PC-9 (cell line): ENCODE data around the gene PROSER2. TPM values are rescaled to one million over a fixed set of nuclear protein-coding genes. Genes with fewer than 3 reads are reported as not detected.

ENCODE experiments used
- BruUV-seq: library from RNA; stranded (reverse); fragments of 400-500 nt; replicated peaks from 2 replicates; lab custom pipeline; 2021; lab: Mats Ljungman, UMichigan
- CTCF ChIA-PET: fragments of 300-600 bp; sonication (Branson Sonifier 250); formaldehyde crosslinking; loops from one replicate; lab custom pipeline; 2022; ENCODE audit warnings: antibody characterized with exemption; lab: Charles Lee
- POLR2A ChIA-PET: fragments of 300-600 bp; sonication (Branson Sonifier 250); formaldehyde crosslinking; loops from one replicate; lab custom pipeline; 2022; ENCODE audit warnings: antibody characterized with exemption; ENCODE audit not compliant: unreplicated experiment; lab: Charles Lee
- DNase-seq, 2 experiments: peaks; one replicate each; pipeline versions ENCODE4 v3.0.0 to v3.0.0-alpha.2; 2015 to 2022; ENCODE audit warnings: mixed read lengths in 1 of 2
- H2AFZ ChIP-seq: fragments of 200-600 bp; sonication (generic); 2 replicates; pipeline ENCODE4 v1.8.1; 2017; ENCODE audit warnings: antibody characterized with exemption
- H3F3A ChIP-seq: fragments of 200-600 bp; sonication (generic); 2 replicates; pipeline ENCODE4 v1.8.1; 2017; ENCODE audit warnings: antibody characterized with exemption, mild to moderate bottlenecking, low read depth; ENCODE audit not compliant: insufficient read depth
- H3K27ac ChIP-seq: fragments of 200-600 bp; sonication (generic); 2 replicates; pipeline ENCODE4 v1.6.1; 2016; ENCODE audit warnings: mixed run types
- H3K27me3 ChIP-seq: fragments of 200-600 bp; sonication (generic); 2 replicates; pipeline ENCODE4 v1.6.1; 2016; ENCODE audit warnings: low read depth, mixed run types; ENCODE audit not compliant: insufficient read depth
- H3K36me3 ChIP-seq: fragments of 200-600 bp; sonication (generic); 2 replicates; pipeline ENCODE4 v1.6.1; 2016; ENCODE audit warnings: low read depth, mixed run types
- H3K4me1 ChIP-seq: fragments of 200-600 bp; sonication (generic); replicated peaks from 2 replicates; pipeline ENCODE4 v1.6.1; 2016; ENCODE audit warnings: mixed run types; ENCODE audit not compliant: insufficient read depth
- H3K4me2 ChIP-seq: fragments of 200-600 bp; sonication (generic); 2 replicates; pipeline ENCODE4 v1.6.1; 2017; ENCODE audit warnings: mixed run types
- H3K4me3 ChIP-seq: fragments of 200-600 bp; sonication (generic); 2 replicates; pipeline ENCODE4 v1.6.1; 2016; ENCODE audit warnings: mixed run types
- H3K79me2 ChIP-seq: fragments of 200-600 bp; sonication (generic); 2 replicates; pipeline ENCODE4 v1.6.1; 2017; ENCODE audit warnings: low read depth, mixed run types
- H3K9me2 ChIP-seq: fragments of 200-600 bp; sonication (generic); 2 replicates; pipeline ENCODE4 v1.8.1; 2017; ENCODE audit warnings: mild to moderate bottlenecking; ENCODE audit not compliant: insufficient read depth
- H3K9me3 ChIP-seq: fragments of 200-600 bp; sonication (generic); 2 replicates; pipeline ENCODE4 v1.8.1; 2016; ENCODE audit warnings: low read depth; ENCODE audit not compliant: insufficient read depth
- H4K20me1 ChIP-seq: fragments of 200-600 bp; sonication (generic); 2 replicates; pipeline ENCODE4 v1.8.1; 2017; ENCODE audit not compliant: insufficient read depth
- CTCF ChIP-seq: fragments of 200-600 bp; sonication (generic); conservative IDR thresholded peaks from 2 replicates; pipeline ENCODE4 v1.6.1; 2017; ENCODE audit warnings: mixed run types, antibody characterized with exemption, mild to moderate bottlenecking, moderate library complexity
- EZH2 ChIP-seq: fragments of 200-600 bp; sonication (generic); IDR thresholded peaks from 2 replicates; pipeline ENCODE4 v1.8.0; 2017; ENCODE audit warnings: antibody characterized with exemption, low read depth
- intact Hi-C: fragments of 100-400 bp; cut with micrococcal nuclease; formaldehyde crosslinking; loops from one replicate; pipeline ENCODE4 v1.10.0; 2022; ENCODE audit not compliant: unreplicated experiment
- total RNA-seq: library from RNA; stranded (reverse); gene quantifications from 2 replicates; pipeline ENCODE4 v1.2.3, GENCODE V29; 2021

Gene PROSER2
- total RNA-seq, 1 experiment from 2014 or later = 66.6 TPM

GRCh38 chr10:11827414-11827813 lies 4.3 kb downstream of the PROSER2 start:
- TF ChIP-seq EZH2 (no peak), CTCF (no peak)
- CTCF ChIA-PET = no interaction called here
- Histone ChIP-seq H3K36me3 (peaks cover 9% of the 10 kb centered on the region; the same call in 1 of the 2 replicates), H3K4me2 (peak overlapping the region; percentile 98), H3K27ac (no peak overlapping the region; the same call in 1 of the 2 replicates), H3K27me3 (no peaks in the 10 kb centered on the region), H2AFZ (no peak overlapping the region), H3K4me1 (peaks cover 60% of the 10 kb centered on the region), H3F3A (peaks cover 14% of the 10 kb centered on the region; the same call in 1 of the 2 replicates), H4K20me1 (peaks cover 23% of the 10 kb centered on the region; the same call in 1 of the 2 replicates), H3K9me2 (no peaks in the 10 kb centered on the region), H3K79me2 (peaks cover 96% of the 10 kb centered on the region), H3K9me3 (no peaks in the 10 kb centered on the region), H3K4me3 (peak overlapping the region; percentile 31; the same call in 1 of the 2 replicates)
- BruUV-seq = no TSS peak
- intact Hi-C loops = loop anchor here (10.0 kb wide), 1 partner anchor 213 kb away; the partner anchor contains the start of gene USP6NL
- DNase-seq = no peak
- POLR2A ChIA-PET = no interaction called here

DNA sequence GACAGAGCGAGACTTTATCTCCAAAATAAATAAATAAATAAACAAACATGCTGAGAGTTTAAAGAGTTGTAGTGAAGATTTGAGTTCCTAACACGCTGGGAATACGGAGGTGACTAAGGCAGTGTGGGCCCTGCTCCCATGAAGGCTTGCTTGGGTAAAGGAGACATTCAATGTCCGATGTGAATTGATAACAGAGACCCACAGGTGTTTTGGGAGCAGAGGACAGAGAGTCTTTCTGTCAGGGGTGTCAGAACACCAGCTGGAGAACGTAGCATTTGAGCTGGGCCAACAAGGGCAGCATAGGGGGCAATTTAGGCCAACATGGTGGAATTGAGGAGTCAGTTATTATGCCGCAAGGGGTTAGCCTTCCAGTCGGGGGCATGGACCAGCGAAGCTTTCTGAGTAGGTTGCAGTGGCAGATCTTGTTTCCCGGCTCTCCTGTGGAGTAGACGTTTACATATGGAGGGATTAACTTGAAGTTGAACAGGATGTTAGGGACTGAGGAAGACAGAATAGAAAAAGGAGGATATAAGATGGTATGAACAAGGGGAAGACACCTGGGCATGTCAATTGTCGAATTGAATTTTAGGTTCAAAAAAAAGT lies 5.6 kb downstream of the PROSER2 start:
- peaks cover 23% of the 10 kb centered on the region; the same call in 1 of the 2 replicates for H4K20me1 ChIP-seq
- TF ChIP-seq EZH2 (no peak), CTCF (no peak)
- no peak for DNase-seq
- no peak overlapping the region for H3K4me3 ChIP-seq
- ChIA-PET CTCF (no interaction called here), POLR2A (no interaction called here)
- H3K9me2 ChIP-seq = no peaks in the 10 kb centered on the region
- H3K79me2 ChIP-seq = peaks cover 100% of the 10 kb centered on the region
- BruUV-seq = no TSS peak
- H3F3A ChIP-seq = peaks cover 14% of the 10 kb centered on the region; the same call in 1 of the 2 replicates
- H3K36me3 ChIP-seq = peaks cover 10% of the 10 kb centered on the region; the same call in 1 of the 2 replicates
- H2AFZ ChIP-seq = no peak overlapping the region
- H3K27me3 ChIP-seq = no peaks in the 10 kb centered on the region
- peak overlapping the region; percentile 98 for H3K4me2 ChIP-seq
- H3K9me3 ChIP-seq = no peaks in the 10 kb centered on the region
- H3K4me1 ChIP-seq = peaks cover 59% of the 10 kb centered on the region
- peak overlapping the region; percentile 39; the same call in 1 of the 2 replicates for H3K27ac ChIP-seq
- intact Hi-C loops = loop anchor here (10.0 kb wide), 1 partner anchor 214 kb away; the partner anchor contains the start of gene USP6NL

- H3K27me3 ChIP-seq = no peaks in the 10 kb centered on the region
- peak overlapping the region; percentile 77 for H3K27ac ChIP-seq
- peak overlapping the region; percentile 33; the same call in 1 of the 2 replicates for H3K4me3 ChIP-seq
- peaks cover 14% of the 10 kb centered on the region; the same call in 1 of the 2 replicates for H3F3A ChIP-seq
- intact Hi-C loops = no loop called here
- no peak for TF ChIP-seq CTCF
- TF ChIP-seq EZH2 = no peak
- peak; percentile 35 to 65 for DNase-seq
- H3K9me3 ChIP-seq = no peaks in the 10 kb centered on the region
- ChIA-PET CTCF (interaction anchor here (0.6 to 1.1 kb wide), 3 partner anchors 11 to 15 kb away, joined by 3 to 6 read pairs (median 3); no protein-coding TSS in a partner anchor), POLR2A (interaction anchor here (1.0 to 1.3 kb wide), 2 partner anchors 37 to 50 kb away, joined by 6 to 9 read pairs; no protein-coding TSS in a partner anchor)
- H3K4me2 ChIP-seq = peak overlapping the region; percentile 63
- no TSS peak for BruUV-seq
- H3K79me2 ChIP-seq = peaks cover 100% of the 10 kb centered on the region
- H4K20me1 ChIP-seq = peaks cover 14% of the 10 kb centered on the region; the same call in 1 of the 2 replicates
- peaks cover 4% of the 10 kb centered on the region; the same call in 1 of the 2 replicates for H3K36me3 ChIP-seq
- H3K4me1 ChIP-seq = peaks cover 55% of the 10 kb centered on the region
- no peaks in the 10 kb centered on the region for H3K9me2 ChIP-seq
- no peak overlapping the region for H2AFZ ChIP-seq
These were observed 7.8 kb downstream of the PROSER2 start for GRCh38 chr10:11830836-11831519.
